SKM-1 (cell line): ENCODE measurements around the gene APIP.

ENCODE experiments used
- DNase-seq: peaks from one replicate; lab custom pipeline; 2025; ENCODE audit not compliant: unreplicated experiment; lab: John Stamatoyannopoulos, UW

The APIP gene

DNA sequence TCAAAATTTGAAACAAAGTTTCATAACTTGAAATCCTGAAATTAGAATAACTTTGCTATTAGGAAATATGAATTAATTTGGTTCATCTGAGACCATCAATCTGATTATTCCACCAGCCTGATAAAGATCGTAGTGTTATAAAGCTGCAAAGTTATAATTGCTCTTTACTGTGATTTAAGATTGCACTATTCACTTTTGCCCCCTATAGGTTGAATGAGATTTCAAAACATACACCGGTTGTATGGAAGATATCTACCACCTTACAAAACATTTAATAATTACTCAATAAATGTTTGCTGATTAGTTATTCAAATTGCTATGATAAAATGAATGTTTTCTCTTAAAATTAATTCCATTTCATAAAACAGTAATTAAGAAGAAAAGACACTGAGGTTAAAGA is 26.1 kb downstream of the APIP start:
- no peak for DNase-seq

- DNase-seq: no peak
Measured at GRCh38 chr11:34887260-34887659, 28.9 kb downstream of the APIP start.

DNA sequence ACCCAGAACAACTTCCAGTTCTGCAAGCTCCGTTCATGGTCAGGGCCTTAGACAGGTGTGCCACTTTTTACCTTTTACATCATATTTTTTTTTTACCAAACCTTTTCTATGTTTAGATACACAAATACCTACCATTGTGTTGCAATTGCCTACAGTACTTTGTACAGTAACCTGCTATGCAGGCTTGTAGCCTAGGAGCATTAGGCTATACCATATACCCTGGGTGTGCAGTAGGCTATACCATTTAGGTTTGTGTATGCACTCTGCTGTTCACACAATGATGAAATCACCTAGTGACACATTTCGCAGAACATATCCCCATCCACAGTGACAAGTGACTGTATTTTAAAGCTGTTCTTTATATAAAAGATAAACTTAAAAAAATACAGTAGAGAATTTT is 29.6 kb downstream of the APIP start:
- no peak for DNase-seq

- DNase-seq: no peak
Measured at GRCh38 chr11:34881900-34882299, 34.3 kb downstream of the APIP start.

GRCh38 chr11:34877375-34877975 is 38.7 kb downstream of the APIP start:
- no peak for DNase-seq

DNA sequence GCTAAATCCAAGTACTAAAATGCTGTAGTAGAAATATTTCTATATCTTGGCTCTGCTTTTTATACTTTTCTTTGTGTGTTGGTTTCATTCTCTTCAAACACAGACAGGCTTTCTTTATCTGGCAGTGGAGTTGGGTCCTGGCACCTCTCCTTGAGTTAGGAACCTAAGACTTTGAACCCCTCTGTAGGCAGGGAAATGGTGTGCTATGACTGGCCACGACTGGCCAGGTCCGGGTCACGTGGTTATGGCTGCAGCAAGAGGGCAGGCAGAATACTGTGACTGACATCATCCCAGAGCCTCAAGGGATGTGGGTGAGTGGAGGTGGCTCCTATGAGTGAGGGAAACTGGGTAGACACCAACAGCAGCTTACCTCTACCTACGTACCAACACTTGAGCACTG is 42.0 kb downstream of the APIP start:
- DNase-seq: no peak

GRCh38 chr11:34870548-34871196 is 45.5 kb downstream of the APIP start:
- DNase-seq: no peak

DNA sequence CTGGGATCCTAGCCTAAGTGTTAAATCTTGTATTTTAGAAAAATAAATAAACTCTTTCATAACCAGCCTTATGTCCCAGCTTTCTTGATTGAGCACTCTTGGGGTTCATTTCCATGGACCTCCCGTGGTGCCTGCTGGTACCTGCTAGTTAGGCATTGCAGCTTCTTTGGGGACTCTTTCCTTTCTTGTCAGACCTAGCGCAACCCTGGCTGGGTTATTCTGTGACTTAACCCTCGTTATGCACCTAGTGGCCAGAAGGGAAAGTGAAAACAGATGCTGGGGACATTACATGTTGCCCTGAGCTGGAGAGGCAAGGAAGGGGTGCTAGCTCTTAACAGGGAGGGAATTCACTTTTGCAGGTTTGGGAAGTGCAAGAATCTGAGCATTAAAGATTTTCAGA is 46.8 kb downstream of the APIP start:
- DNase-seq: no peak

GRCh38 chr11:34866375-34866774 is 49.8 kb downstream of the APIP start:
- DNase-seq: peak; percentile 20

DNA sequence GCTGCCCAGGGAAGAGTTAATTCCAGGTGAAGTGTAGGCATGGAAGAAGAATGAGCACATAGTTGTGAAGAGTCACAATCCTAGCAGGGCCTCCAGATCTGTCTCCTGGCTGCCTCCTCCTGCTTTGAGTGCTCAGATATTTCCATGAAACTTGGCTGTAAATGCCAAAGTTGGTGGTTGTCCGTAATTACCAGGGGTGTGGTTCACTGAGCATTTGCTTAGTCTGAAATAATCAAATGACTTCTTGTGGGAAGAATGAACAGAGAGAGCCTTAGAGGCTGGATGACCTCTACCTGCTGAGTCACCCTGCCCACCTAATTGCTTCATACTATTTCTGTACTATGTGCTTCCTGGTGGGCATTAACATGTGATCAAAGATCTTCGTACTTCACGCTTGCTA is 50.9 kb downstream of the APIP start:
- DNase-seq: no peak

DNA sequence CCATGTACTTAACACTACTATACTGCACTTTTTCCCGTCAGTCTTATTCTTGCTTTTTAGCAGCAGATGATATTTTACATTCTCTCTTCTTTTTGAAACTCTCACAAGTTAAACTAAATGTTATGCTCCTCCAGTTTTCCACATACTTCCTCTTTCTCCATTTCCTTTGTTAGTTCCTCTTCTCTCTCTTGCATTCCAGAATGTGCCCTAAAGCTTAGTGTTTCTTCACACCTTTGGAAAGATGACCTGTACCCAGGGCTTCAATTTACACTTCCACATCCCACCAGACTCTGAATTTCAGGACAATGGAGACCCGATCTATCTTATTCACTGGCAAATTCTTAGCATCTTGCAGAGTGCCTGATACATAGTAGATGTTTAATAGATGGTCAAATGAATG is 51.8 kb downstream of the APIP start:
- peak; percentile 57 for DNase-seq

DNA sequence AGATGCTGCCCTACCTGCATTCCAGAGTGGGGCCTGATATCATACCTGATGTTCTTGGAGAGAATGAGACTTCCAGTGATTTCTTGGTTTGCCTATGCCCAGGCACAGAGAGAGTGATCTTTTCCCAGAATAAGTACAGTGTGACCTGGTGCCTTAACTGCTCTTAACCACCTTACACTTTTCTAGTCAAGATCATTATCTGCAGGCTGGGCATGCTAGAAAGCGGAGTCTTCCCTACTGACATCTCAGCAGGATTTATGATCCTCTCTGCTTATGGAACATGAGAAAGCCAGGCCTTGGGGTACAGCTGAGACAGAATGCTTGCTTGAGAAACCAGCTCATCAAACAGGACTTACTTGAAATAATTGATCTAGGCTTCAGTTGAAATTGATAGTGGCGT is 53.1 kb downstream of the APIP start:
- DNase-seq: no peak

GRCh38 chr11:34860518-34860917 is 55.7 kb downstream of the APIP start:
- no peak for DNase-seq

DNA sequence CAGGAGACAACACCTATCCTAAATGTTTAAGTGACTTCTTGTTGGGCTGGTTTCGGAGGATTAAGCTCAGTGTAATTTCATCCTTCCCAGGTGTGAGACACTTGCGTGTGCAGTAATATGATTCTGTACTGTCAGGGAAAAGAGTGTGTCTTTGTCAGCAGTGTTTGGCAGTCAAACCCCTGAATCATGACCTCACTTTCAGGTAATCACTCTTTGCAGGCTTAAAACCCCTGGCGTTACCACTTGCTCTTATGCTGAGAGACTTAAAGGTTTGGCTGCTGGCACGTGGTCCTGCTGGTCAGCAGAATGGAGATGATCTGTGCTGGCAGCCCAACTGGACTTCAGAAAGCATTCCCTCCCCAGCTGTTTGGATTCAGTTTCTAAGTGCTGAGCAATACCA is 56.1 kb downstream of the APIP start:
- DNase-seq: no peak

DNA sequence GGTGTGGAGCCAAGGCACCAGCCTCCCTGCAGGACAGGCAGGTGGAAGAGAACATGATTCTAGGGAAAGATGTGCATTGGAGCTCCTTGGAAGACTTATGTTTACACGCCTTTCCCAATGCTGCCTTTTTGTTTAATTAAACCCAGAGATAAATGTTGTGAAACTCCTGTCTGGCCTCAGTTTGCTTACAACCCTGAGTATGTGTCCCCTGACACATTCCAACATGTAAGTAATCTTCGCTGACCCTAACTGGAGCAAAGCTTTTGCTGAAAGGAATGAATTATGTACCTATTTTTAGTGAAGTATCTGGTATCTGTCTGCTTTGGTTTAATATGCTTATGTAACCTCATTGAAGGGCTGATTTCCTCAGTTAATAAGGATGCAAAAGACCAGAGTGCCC is 56.7 kb downstream of the APIP start:
- no peak for DNase-seq

GRCh38 chr11:34857463-34857862 is 58.7 kb downstream of the APIP start:
- no peak for DNase-seq

GRCh38 chr11:34856251-34856650 is 59.9 kb downstream of the APIP start:
- no peak for DNase-seq

DNA sequence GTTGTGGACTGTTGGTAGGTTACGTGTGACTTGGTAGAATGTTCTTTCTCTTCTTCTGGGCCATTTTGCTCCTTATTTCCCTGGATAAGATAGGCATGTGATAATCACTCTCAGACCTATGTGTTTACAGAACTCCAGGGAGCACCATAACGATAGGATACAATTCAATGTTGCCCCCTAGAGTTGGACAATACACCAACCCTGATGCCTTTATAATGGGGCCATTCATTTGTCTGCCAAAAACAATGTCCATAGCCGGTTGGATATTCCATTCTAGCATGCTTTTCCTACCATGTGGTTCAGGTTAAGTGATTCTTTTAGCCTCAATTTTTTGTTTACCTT is 60.5 kb downstream of the APIP start:
- DNase-seq: no peak

GRCh38 chr11:34855021-34855753 is 61.0 kb downstream of the APIP start:
- DNase-seq: no peak

- DNase-seq: no peak
Measured at GRCh38 chr11:34851916-34852315, 64.3 kb downstream of the APIP start.

DNA sequence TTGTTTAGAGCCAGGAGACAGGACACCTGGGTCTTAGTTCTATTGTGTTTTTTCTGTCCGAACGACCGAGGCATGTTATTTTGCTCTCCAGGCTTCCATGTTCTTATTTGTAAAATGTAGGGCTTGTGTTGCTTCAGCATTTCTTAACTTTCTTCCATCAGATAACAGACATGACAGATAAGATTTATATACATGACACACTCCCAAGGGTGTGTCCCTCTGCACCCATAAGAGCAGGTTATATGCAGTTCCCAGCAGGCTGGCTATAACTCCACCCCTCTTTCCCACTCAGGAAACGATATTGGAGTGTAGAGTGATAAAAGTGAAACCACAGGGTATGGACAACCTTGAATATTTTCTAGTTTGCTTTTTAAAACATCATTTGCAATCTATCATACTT is 65.8 kb downstream of the APIP start:
- DNase-seq: no peak

DNA sequence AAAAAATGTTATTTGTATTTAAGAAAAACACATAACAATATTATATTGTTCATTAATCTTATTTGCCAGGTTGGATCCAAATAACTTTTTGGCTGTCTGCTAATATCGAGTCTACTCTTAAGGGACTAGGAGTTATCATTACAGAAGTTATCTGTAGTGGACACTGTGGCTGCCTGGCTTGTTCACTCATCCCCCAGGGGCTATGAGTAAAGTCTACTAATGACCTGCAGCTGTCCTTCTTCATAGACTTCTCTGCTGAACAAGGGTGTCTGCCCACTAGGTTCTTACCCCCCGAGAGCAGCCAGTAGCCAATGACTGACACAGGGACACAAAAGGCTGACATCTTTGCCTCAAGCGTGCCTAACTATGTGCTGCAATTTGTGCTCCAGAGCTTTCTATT is 69.7 kb downstream of the APIP start:
- no peak for DNase-seq
